ENCODE data around the gene SLC7A9. TPM values are rescaled to one million over a fixed set of nuclear protein-coding genes. Genes with fewer than 3 reads are reported as not detected.
"Not testable (repeated sequence)": the region's sequence is repeated elsewhere in the genome, so short reads cannot be mapped to it uniquely, and the experiment has no call there.

Gene SLC7A9
- total RNA-seq, 1 donor from 2014 or later = 0.33 TPM

- Mint-ChIP-seq H3K9me3 (peaks cover 18% of the 10 kb centered on the region), H3K4me3 (no peak overlapping the region), H3K36me3 (ENCODE audit: low read depth) (peaks cover 67% of the 10 kb centered on the region), H3K27ac (no peak overlapping the region), H3K4me1 (peaks cover 6% of the 10 kb centered on the region), H3K27me3 (no peaks in the 10 kb centered on the region)
- ChIA-PET CTCF (no interaction called here), POLR2A (no interaction called here)
- ATAC-seq (ENCODE audit: low read depth) (no peak), DNase-seq (no peak)
- TF ChIP-seq, protein P1, sequence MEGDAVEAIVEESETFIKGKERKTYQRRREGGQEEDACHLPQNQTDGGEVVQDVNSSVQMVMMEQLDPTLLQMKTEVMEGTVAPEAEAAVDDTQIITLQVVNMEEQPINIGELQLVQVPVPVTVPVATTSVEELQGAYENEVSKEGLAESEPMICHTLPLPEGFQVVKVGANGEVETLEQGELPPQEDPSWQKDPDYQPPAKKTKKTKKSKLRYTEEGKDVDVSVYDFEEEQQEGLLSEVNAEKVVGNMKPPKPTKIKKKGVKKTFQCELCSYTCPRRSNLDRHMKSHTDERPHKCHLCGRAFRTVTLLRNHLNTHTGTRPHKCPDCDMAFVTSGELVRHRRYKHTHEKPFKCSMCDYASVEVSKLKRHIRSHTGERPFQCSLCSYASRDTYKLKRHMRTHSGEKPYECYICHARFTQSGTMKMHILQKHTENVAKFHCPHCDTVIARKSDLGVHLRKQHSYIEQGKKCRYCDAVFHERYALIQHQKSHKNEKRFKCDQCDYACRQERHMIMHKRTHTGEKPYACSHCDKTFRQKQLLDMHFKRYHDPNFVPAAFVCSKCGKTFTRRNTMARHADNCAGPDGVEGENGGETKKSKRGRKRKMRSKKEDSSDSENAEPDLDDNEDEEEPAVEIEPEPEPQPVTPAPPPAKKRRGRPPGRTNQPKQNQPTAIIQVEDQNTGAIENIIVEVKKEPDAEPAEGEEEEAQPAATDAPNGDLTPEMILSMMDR (IDR thresholded peaks at IDR 0.05) = no peak
- intact Hi-C loops (cut with micrococcal nuclease) = no loop called here
These were observed 21.3 kb upstream of the SLC7A9 start for GRCh38 chr19:32890841-32891240.

DNA sequence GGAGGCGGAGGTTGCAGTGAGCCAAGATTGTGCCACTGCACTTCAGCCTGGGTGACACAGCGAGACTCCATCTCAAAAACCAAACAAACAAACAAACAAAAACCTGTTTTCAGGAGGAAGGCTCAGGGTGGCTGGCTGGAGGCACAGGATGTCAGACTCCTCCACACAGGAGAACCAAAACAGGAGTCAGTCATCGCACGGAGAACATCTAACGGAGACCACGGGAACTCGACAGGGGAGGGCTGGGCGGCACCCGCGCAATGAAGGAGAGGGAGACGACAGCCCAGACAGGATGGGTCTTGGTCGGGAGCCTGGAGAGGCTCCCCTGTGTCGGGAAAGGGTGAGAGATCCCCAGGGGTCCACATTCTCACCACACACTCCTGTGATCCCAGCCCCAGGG, 20.8 kb upstream of the SLC7A9 start:
- H3K4me3 Mint-ChIP-seq = no peak overlapping the region
- TF ChIP-seq, protein P1 (IDR thresholded peaks at IDR 0.05) = no peak
- H3K36me3 Mint-ChIP-seq (ENCODE audit: low read depth) = peaks cover 66% of the 10 kb centered on the region
- DNase-seq = no peak
- H3K27ac Mint-ChIP-seq = no peak overlapping the region
- H3K4me1 Mint-ChIP-seq = peaks cover 5% of the 10 kb centered on the region
- ATAC-seq (ENCODE audit: low read depth) = no peak
- intact Hi-C loops (cut with micrococcal nuclease) = no loop called here
- POLR2A ChIA-PET = no interaction called here
- no peaks in the 10 kb centered on the region for H3K27me3 Mint-ChIP-seq
- H3K9me3 Mint-ChIP-seq = peaks cover 18% of the 10 kb centered on the region
- CTCF ChIA-PET = no interaction called here

GRCh38 chr19:32889137-32889934, 19.8 kb upstream of the SLC7A9 start:
- no peak overlapping the region for H3K4me3 Mint-ChIP-seq
- ATAC-seq (ENCODE audit: low read depth) (no peak), DNase-seq (no peak)
- peaks cover 58% of the 10 kb centered on the region for H3K36me3 Mint-ChIP-seq (ENCODE audit: low read depth)
- ChIA-PET POLR2A (no interaction called here), CTCF (no interaction called here)
- H3K4me1 Mint-ChIP-seq = no peaks in the 10 kb centered on the region
- no peak overlapping the region for H3K27ac Mint-ChIP-seq
- peaks cover 15% of the 10 kb centered on the region for H3K9me3 Mint-ChIP-seq
- TF ChIP-seq, protein P1 (IDR thresholded peaks at IDR 0.05) = no peak
- no peaks in the 10 kb centered on the region for H3K27me3 Mint-ChIP-seq
- intact Hi-C loops (cut with micrococcal nuclease) = no loop called here

DNA sequence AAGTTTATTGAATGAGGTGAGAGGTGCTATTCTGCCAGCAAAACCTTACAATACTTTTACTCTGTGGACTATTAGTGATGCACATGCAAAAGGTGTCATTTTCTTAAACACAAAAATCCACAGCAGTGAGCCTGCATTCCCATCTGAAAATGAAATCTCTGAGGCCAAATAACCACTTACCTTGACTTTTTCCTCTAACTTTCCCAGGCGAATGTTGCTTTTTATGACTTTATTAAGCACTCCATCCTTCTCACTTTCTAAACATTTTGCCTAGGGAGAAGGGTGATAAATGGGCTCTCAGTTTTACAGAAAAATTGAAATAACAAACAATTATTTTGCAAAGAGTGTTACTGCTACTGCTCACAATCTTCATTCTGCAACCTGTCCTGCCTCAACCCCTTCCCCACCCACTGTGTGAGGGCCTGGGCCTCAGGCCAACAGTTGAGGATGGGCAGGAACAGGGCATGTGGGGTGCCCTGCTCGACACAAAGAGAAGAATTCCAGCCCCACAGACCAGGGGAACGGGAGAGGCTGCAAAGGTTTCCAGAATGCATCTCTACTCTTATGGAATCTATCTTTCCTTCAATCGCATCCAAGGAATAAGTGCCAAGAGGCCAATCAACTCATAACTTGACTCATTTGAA, 18.1 kb upstream of the SLC7A9 start:
- POLR2A ChIA-PET = interaction anchor here (0.6 kb wide), 1 partner anchor 602 kb away, joined by 3 read pairs; no protein-coding TSS in a partner anchor
- TF ChIP-seq, protein P1 (IDR thresholded peaks at IDR 0.05) = no peak
- Mint-ChIP-seq H3K27me3 (no peaks in the 10 kb centered on the region), H3K27ac (no peak overlapping the region), H3K4me1 (no peaks in the 10 kb centered on the region), H3K9me3 (peaks cover 8% of the 10 kb centered on the region), H3K4me3 (no peak overlapping the region), H3K36me3 (ENCODE audit: low read depth) (peaks cover 41% of the 10 kb centered on the region)
- CTCF ChIA-PET = no interaction called here
- intact Hi-C loops (cut with micrococcal nuclease) = no loop called here
- DNase-seq = no peak
- no peak for ATAC-seq (ENCODE audit: low read depth)

DNA sequence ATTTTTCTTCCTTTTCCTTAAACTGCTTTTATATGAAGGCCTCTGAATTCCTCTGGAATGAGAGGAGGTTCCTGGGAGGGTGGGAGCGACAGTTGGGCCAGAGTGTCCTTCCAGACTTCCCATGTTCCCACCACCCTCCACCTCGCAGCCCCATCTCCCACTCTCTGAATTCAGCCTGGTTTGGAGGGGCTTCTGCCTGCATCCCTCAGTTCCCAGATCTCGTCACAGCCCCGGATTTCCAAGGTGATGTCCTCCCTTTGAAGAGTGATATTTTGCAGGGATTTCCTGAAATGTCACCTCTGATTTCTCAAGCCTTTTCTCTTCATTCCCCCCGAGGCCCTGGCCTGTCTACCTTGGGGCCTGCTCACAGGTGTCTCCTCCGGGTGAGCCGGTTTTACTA, 16.7 kb upstream of the SLC7A9 start:
- POLR2A ChIA-PET = no interaction called here
- Mint-ChIP-seq H3K27ac (no peak overlapping the region), H3K36me3 (ENCODE audit: low read depth) (peaks cover 35% of the 10 kb centered on the region), H3K4me3 (no peak overlapping the region), H3K4me1 (no peaks in the 10 kb centered on the region), H3K9me3 (peaks cover 1% of the 10 kb centered on the region), H3K27me3 (no peaks in the 10 kb centered on the region)
- no peak for ATAC-seq (ENCODE audit: low read depth)
- intact Hi-C loops (cut with micrococcal nuclease) = no loop called here
- no peak for DNase-seq
- CTCF ChIA-PET = no interaction called here
- TF ChIP-seq, protein P1 (IDR thresholded peaks at IDR 0.05) = no peak

DNA sequence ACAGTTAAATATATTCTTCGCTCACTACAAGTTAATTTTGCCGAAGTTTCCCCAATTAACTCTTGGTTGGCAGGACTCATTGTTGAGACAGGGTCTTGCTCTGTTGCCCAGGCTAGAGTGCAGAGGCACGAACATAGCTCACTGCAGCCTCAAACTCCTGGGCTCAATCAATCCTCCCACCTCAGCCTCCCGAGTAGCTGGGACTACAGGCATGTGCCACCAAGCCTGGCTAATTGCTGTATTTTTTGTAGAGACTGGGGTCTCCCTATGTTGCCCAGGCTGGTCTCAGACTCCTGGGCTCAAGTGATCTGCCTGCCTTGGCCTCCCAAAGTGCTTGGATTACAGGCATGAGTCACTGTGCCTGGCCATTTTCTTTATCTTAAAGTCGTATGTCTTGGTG, 15.7 kb upstream of the SLC7A9 start:
- H3K27me3 Mint-ChIP-seq; POLR2A ChIA-PET; intact Hi-C loops (cut with micrococcal nuclease); H3K4me3 Mint-ChIP-seq; ATAC-seq (ENCODE audit: low read depth); H3K27ac Mint-ChIP-seq; DNase-seq; CTCF ChIA-PET; H3K9me3 Mint-ChIP-seq; H3K4me1 Mint-ChIP-seq: not testable (repeated sequence)
- H3K36me3 Mint-ChIP-seq (ENCODE audit: low read depth) = peaks cover 33% of the 10 kb centered on the region

All from activated B cell treated with CpG ODN at 0.5 μM for 24 hours (primary cell).